AG10803 (cell line): ENCODE measurements around the gene GHRH.
A peak's percentile ranks its signal among the peaks of the same experiment; 100 is the strongest.

ENCODE experiments used
- DNase-seq: peaks from one replicate; pipeline ENCODE4 v3.0.0; 2010; ENCODE audit warnings: low read depth
- H3K4me3 ChIP-seq: 2 replicates; pipeline ENCODE4 v1.5.1; 2011; ENCODE audit warnings: mild to moderate bottlenecking, low read length, control low read depth
- CTCF ChIP-seq: conservative IDR thresholded peaks from 2 replicates; pipeline ENCODE4 v1.5.1; 2011; ENCODE audit warnings: mild to moderate bottlenecking, low read length, control low read depth, inconsistent platforms

GHRH gene

GRCh38 chr20:37291724-37292126 is 30.1 kb upstream of the GHRH start:
- no peak for DNase-seq

GRCh38 chr20:37290158-37290810 is 28.7 kb upstream of the GHRH start:
- DNase-seq, result no peak
- H3K4me3 ChIP-seq, result peak overlapping the region; percentile 97
- TF ChIP-seq CTCF, result no peak

More at GRCh38 chr20:37291724-37292126, 30.1 kb upstream of the GHRH start:
- no peak for TF ChIP-seq CTCF
- no peak overlapping the region for H3K4me3 ChIP-seq

- peak; percentile 59 for DNase-seq
- H3K4me3 ChIP-seq, result no peak overlapping the region
- no peak for TF ChIP-seq CTCF
Observed at GRCh38 chr20:37288091-37288490, 26.5 kb upstream of the GHRH start.

GRCh38 chr20:37285664-37286374 is 24.2 kb upstream of the GHRH start:
- DNase-seq, result no peak
- TF ChIP-seq CTCF, result no peak
- H3K4me3 ChIP-seq, result no peak overlapping the region

GRCh38 chr20:37284691-37285161 is 23.1 kb upstream of the GHRH start:
- TF ChIP-seq CTCF, result no peak

GRCh38 chr20:37283530-37284195 is 22.0 kb upstream of the GHRH start:
- H3K4me3 ChIP-seq, result no peak overlapping the region
- TF ChIP-seq CTCF, result no peak
- DNase-seq, result no peak

More at GRCh38 chr20:37284691-37285161, 23.1 kb upstream of the GHRH start:
- no peak overlapping the region for H3K4me3 ChIP-seq
- DNase-seq, result no peak
